IPS-15b (cell line): ENCODE measurements around the gene EDA.
"Not testable (repeated sequence)": the region's sequence is repeated elsewhere in the genome, so short reads cannot be mapped to it uniquely, and the experiment has no call there.

Source experiments
- H3K27me3 ChIP-seq: one replicate; pipeline ENCODE4 v1.6.1; 2013; ENCODE audit warnings: low read length; ENCODE audit not compliant: control insufficient read depth, insufficient read depth
- H3K36me3 ChIP-seq: one replicate; pipeline ENCODE4 v1.6.1; 2013; ENCODE audit warnings: low read length; ENCODE audit not compliant: control insufficient read depth, insufficient read depth
- H3K4me1 ChIP-seq: one replicate; pipeline ENCODE4 v1.6.1; 2013; ENCODE audit warnings: mild to moderate bottlenecking, low read length; ENCODE audit not compliant: control insufficient read depth, insufficient read depth
- H3K4me3 ChIP-seq: one replicate; pipeline ENCODE4 v1.5.1; 2013; ENCODE audit warnings: low read depth, low read length
- H3K9ac ChIP-seq: one replicate; pipeline ENCODE4 v1.6.1; 2013; ENCODE audit warnings: low read depth, mild to moderate bottlenecking, low read length
- H3K9me3 ChIP-seq: one replicate; pipeline ENCODE4 v1.6.1; 2013; ENCODE audit warnings: mild to moderate bottlenecking, low read length; ENCODE audit not compliant: control insufficient read depth, insufficient read depth

The EDA gene

GRCh38 chrX:69759921-69760625 lies 144.2 kb downstream of the EDA start:
- H3K36me3 ChIP-seq: no peaks in the 10 kb centered on the region
- no peak overlapping the region for H3K4me3 ChIP-seq
- no peaks in the 10 kb centered on the region for H3K27me3 ChIP-seq
- peaks cover 4% of the 10 kb centered on the region for H3K9me3 ChIP-seq
- no peaks in the 10 kb centered on the region for H3K4me1 ChIP-seq
- no peak overlapping the region for H3K9ac ChIP-seq

- H3K9me3 ChIP-seq: peaks cover 2% of the 10 kb centered on the region
- H3K36me3 ChIP-seq: no peaks in the 10 kb centered on the region
- no peaks in the 10 kb centered on the region for H3K27me3 ChIP-seq
- H3K4me1 ChIP-seq: no peaks in the 10 kb centered on the region
- no peak overlapping the region for H3K9ac ChIP-seq
- no peak overlapping the region for H3K4me3 ChIP-seq
Observed at GRCh38 chrX:69761633-69762032, 145.7 kb downstream of the EDA start.

GRCh38 chrX:69762340-69762739 lies 146.4 kb downstream of the EDA start:
- no peaks in the 10 kb centered on the region for H3K27me3 ChIP-seq
- H3K4me1 ChIP-seq: no peaks in the 10 kb centered on the region
- H3K36me3 ChIP-seq: no peaks in the 10 kb centered on the region
- no peak overlapping the region for H3K4me3 ChIP-seq
- peaks cover 2% of the 10 kb centered on the region for H3K9me3 ChIP-seq
- no peak overlapping the region for H3K9ac ChIP-seq

- H3K27me3 ChIP-seq: no peaks in the 10 kb centered on the region
Observed at GRCh38 chrX:69793260-69793935, 177.5 kb downstream of the EDA start.

GRCh38 chrX:69795702-69796101 lies 179.8 kb downstream of the EDA start:
- Histone ChIP-seq H3K4me1 (no peaks in the 10 kb centered on the region), H3K27me3 (no peaks in the 10 kb centered on the region), H3K36me3 (no peaks in the 10 kb centered on the region), H3K9ac (no peak overlapping the region), H3K9me3 (no peaks in the 10 kb centered on the region), H3K4me3 (no peak overlapping the region)

More at GRCh38 chrX:69793260-69793935, 177.5 kb downstream of the EDA start:
- H3K9ac ChIP-seq: no peak overlapping the region
- H3K36me3 ChIP-seq: no peaks in the 10 kb centered on the region
- H3K4me1 ChIP-seq: no peaks in the 10 kb centered on the region
- H3K4me3 ChIP-seq: no peak overlapping the region
- H3K9me3 ChIP-seq: peaks cover 6% of the 10 kb centered on the region

GRCh38 chrX:69807400-69807799 lies 191.5 kb downstream of the EDA start:
- Histone ChIP-seq H3K36me3 (no peaks in the 10 kb centered on the region), H3K4me1 (no peaks in the 10 kb centered on the region), H3K9ac (no peak overlapping the region), H3K27me3 (no peaks in the 10 kb centered on the region), H3K9me3 (peaks cover 2% of the 10 kb centered on the region), H3K4me3 (no peak overlapping the region)

GRCh38 chrX:69808375-69808774 lies 192.5 kb downstream of the EDA start:
- no peak overlapping the region for H3K4me3 ChIP-seq
- peaks cover 4% of the 10 kb centered on the region for H3K9me3 ChIP-seq
- no peaks in the 10 kb centered on the region for H3K27me3 ChIP-seq
- no peaks in the 10 kb centered on the region for H3K36me3 ChIP-seq
- no peaks in the 10 kb centered on the region for H3K4me1 ChIP-seq
- H3K9ac ChIP-seq: no peak overlapping the region

GRCh38 chrX:69813677-69814076 lies 197.8 kb downstream of the EDA start:
- Histone ChIP-seq H3K4me3 (no peak overlapping the region), H3K4me1 (no peaks in the 10 kb centered on the region), H3K9me3 (peaks cover 4% of the 10 kb centered on the region), H3K36me3 (no peaks in the 10 kb centered on the region), H3K27me3 (no peaks in the 10 kb centered on the region), H3K9ac (no peak overlapping the region)

GRCh38 chrX:69815063-69815462 lies 199.2 kb downstream of the EDA start:
- Histone ChIP-seq H3K9me3 (peaks cover 4% of the 10 kb centered on the region), H3K4me3 (no peak overlapping the region), H3K27me3 (no peaks in the 10 kb centered on the region), H3K9ac (no peak overlapping the region), H3K4me1 (no peaks in the 10 kb centered on the region), H3K36me3 (no peaks in the 10 kb centered on the region)

GRCh38 chrX:69815519-69815918 lies 199.6 kb downstream of the EDA start:
- Histone ChIP-seq H3K27me3 (no peaks in the 10 kb centered on the region), H3K4me1 (no peaks in the 10 kb centered on the region), H3K36me3 (no peaks in the 10 kb centered on the region), H3K4me3 (no peak overlapping the region), H3K9me3 (peaks cover 4% of the 10 kb centered on the region), H3K9ac (no peak overlapping the region)

GRCh38 chrX:69844636-69845035 lies 228.7 kb downstream of the EDA start:
- no peak overlapping the region for H3K9ac ChIP-seq
- H3K4me1 ChIP-seq: no peaks in the 10 kb centered on the region
- peaks cover 3% of the 10 kb centered on the region for H3K9me3 ChIP-seq
- no peak overlapping the region for H3K4me3 ChIP-seq
- H3K36me3 ChIP-seq: no peaks in the 10 kb centered on the region
- no peaks in the 10 kb centered on the region for H3K27me3 ChIP-seq

GRCh38 chrX:69859999-69860398 lies 244.1 kb downstream of the EDA start:
- not testable (repeated sequence) for H3K4me3 ChIP-seq, H3K9me3 ChIP-seq, H3K36me3 ChIP-seq, H3K9ac ChIP-seq, H3K4me1 ChIP-seq, H3K27me3 ChIP-seq
